HepG2 (cell line): ENCODE data around the gene IP6K3. TPM values are rescaled to one million over a fixed set of nuclear protein-coding genes. Genes with fewer than 3 reads are reported as not detected.
A peak's percentile ranks its signal among the peaks of the same experiment; 100 is the strongest.

Experiments
- EP300 ChIP-seq, 3 experiments: sonication (generic) in 1 of 3; formaldehyde crosslinking in 1 of 3; IDR thresholded peaks; 2 replicates each; pipeline versions ENCODE4 v1.5.1 to v1.6.1; 2011 to 2020; ENCODE audit warnings: low read depth in 2 of 3, low read length in 2 of 3, borderline replicate concordance in 1 of 3, improper control_type of control experiment in 1 of 3, mild to moderate bottlenecking in 1 of 3, missing genetic modification reagents in 1 of 3, moderate library complexity in 1 of 3
- FOXA3 ChIP-seq: IDR thresholded peaks from 2 replicates; pipeline ENCODE4 v1.6.1; 2016; ENCODE audit warnings: missing genetic modification reagents, missing compliant biosample characterization
- NFKB2 ChIP-seq: sonication (generic); formaldehyde crosslinking; IDR thresholded peaks from 2 replicates; pipeline ENCODE4 v1.4.0; 2020; ENCODE audit warnings: missing genetic modification reagents, borderline replicate concordance
- NR1H2 ChIP-seq: sonication (generic); formaldehyde crosslinking; IDR thresholded peaks from 2 replicates; pipeline ENCODE4 v1.8.1; 2022; ENCODE audit warnings: low read depth, missing genetic modification reagents, borderline replicate concordance
- USF2 ChIP-seq, 2 experiments: sonication (generic) in 1 of 2; formaldehyde crosslinking in 1 of 2; IDR thresholded peaks; 2 replicates each; pipeline versions ENCODE4 v1.5.1 to v1.6.1; 2011 to 2020; ENCODE audit warnings: borderline replicate concordance in 1 of 2, low read depth in 1 of 2, low read length in 1 of 2, mild to moderate bottlenecking in 1 of 2, missing genetic modification reagents in 1 of 2, moderate library complexity in 1 of 2
- ZEB1 ChIP-seq: IDR thresholded peaks from 2 replicates; pipeline ENCODE4 v1.6.1; 2012; ENCODE audit warnings: mild to moderate bottlenecking, low read depth, inconsistent platforms; ENCODE audit not compliant: insufficient replicate concordance
- ZKSCAN8 ChIP-seq: IDR thresholded peaks from 2 replicates; pipeline ENCODE4 v1.6.1; 2016; ENCODE audit warnings: borderline replicate concordance, missing genetic modification reagents, missing compliant biosample characterization
- ZNF180 ChIP-seq: sonication (generic); formaldehyde crosslinking; IDR thresholded peaks from 2 replicates; pipeline ENCODE4 v1.4.0; 2020; ENCODE audit warnings: low read depth, missing genetic modification reagents, borderline replicate concordance
- ZNF407 ChIP-seq: sonication (generic); formaldehyde crosslinking; IDR thresholded peaks from one replicate; pipeline ENCODE4 v1.5.1; 2020; ENCODE audit warnings: mild to moderate bottlenecking, missing genetic modification reagents; ENCODE audit errors: not compliant biosample characterization
- ZNF710 ChIP-seq: sonication (generic); formaldehyde crosslinking; IDR thresholded peaks from 2 replicates; pipeline ENCODE4 v1.5.0; 2020; ENCODE audit warnings: mild to moderate bottlenecking, missing genetic modification reagents, borderline replicate concordance
- polyA plus RNA-seq, 8 experiments: library from polyadenylated mRNA; depleted of rRNA in 3 of 8; stranded (reverse) in 7 of 8; unstranded in 1 of 8; fragments of >200 nt; fragmentation: Illumina TruSeq in 4 of 8; extraction: Trizol in 4 of 8; gene quantifications; 2 replicates each; pipeline versions ENCODE4 v1.2.1 to v1.2.3, GENCODE V29; 2011 to 2016; ENCODE audit warnings: low read depth in 4 of 8, missing spikeins in 1 of 8, mixed read lengths in 1 of 8; ENCODE audit not compliant: insufficient read depth in 1 of 8
- total RNA-seq, 5 experiments: library from RNA; depleted of rRNA; stranded (reverse); fragments of >200 nt; fragmentation: Illumina TruSeq; extraction: Trizol; gene quantifications; 2 replicates each; pipeline ENCODE4 v1.2.3, GENCODE V29; 2016; ENCODE audit warnings: low read depth in 1 of 5

The IP6K3 gene
- total and polyA plus RNA-seq, 2 of the 13 experiments (the other 11 are each of a cell fraction or from before 2014, with no cell fraction given): 0.11 to 0.18 TPM

- TF ChIP-seq ZNF407 (CRISPR knock-in tag) (no peak), ZKSCAN8 (CRISPR knock-in tag) (no peak), FOXA3 (CRISPR knock-in tag) (peak; percentile 72; the same call in 1 of the 2 replicates), ZNF180 (no peak), NR1H2 (CRISPR knock-in tag) (no peak), NFKB2 (CRISPR knock-in tag) (no peak), ZNF710 (CRISPR knock-in tag) (peak; percentile 83; the same call in 1 of the 2 replicates), ZEB1 (peak; percentile 77), EP300 (IDR thresholded peaks at IDR 0.05; ENCODE audit: low read depth in 2 of 2, low read length in 2 of 2) (0 out of 4 replicates have a peak, but pooled peaks of 1 of the 2 experiments have one; percentile 11), EP300 (CRISPR knock-in tag; IDR thresholded peaks at IDR 0.05; ENCODE audit: borderline replicate concordance) (no peak), USF2 (IDR thresholded peaks at IDR 0.05; ENCODE audit: low read depth, low read length) (no peak), USF2 (CRISPR knock-in tag; IDR thresholded peaks at IDR 0.05; ENCODE audit: borderline replicate concordance) (no peak)
Observed at GRCh38 chr6:33716890-33717632, 29.6 kb downstream of the IP6K3 start (continued).
